HepG2 (cell line): ENCODE results near the gene KCNT2.

Source experiments
- BHLHE40 ChIP-seq: IDR thresholded peaks from 2 replicates; pipeline ENCODE4 v1.6.1; 2011; ENCODE audit warnings: low read length, improper control_type of control experiment
- CBX2 ChIP-seq, 2 experiments: fragments of 200-600 bp in 1 of 2; sonication (generic); formaldehyde crosslinking in 1 of 2; IDR thresholded peaks; 2 replicates each; pipeline versions ENCODE4 v1.7.0 to v1.8.1; 2018 to 2022; ENCODE audit warnings: low read depth in 2 of 2, low read length in 1 of 2, mild to moderate bottlenecking in 1 of 2, missing genetic modification reagents in 1 of 2
- CTCF ChIP-seq: sonication (generic); formaldehyde crosslinking; IDR thresholded peaks from 2 replicates; pipeline ENCODE4 v1.5.0; 2020; ENCODE audit warnings: mild to moderate bottlenecking, missing genetic modification reagents, moderate library complexity
- HDAC6 ChIP-seq: fragments of 200-600 bp; sonication (generic); IDR thresholded peaks from 2 replicates; pipeline ENCODE4 v1.7.0; 2017; ENCODE audit warnings: mild to moderate bottlenecking, antibody characterized with exemption, low read length, low read depth
- MAX ChIP-seq: IDR thresholded peaks from 2 replicates; pipeline ENCODE4 v1.6.1; 2012; ENCODE audit warnings: inconsistent platforms
- POLR2A ChIP-seq, 2 experiments: IDR thresholded peaks; 2 replicates each; pipeline ENCODE4 v1.6.1; 2011; ENCODE audit warnings: low read depth in 2 of 2, low read length in 2 of 2, mild to moderate bottlenecking in 1 of 2, moderate library complexity in 1 of 2; ENCODE audit not compliant: insufficient read depth in 1 of 2
- PRDM10 ChIP-seq: sonication (generic); formaldehyde crosslinking; IDR thresholded peaks from 2 replicates; pipeline ENCODE4 v1.4.0; 2020; ENCODE audit warnings: low read depth, missing genetic modification reagents
- USF2 ChIP-seq, 2 experiments: sonication (generic) in 1 of 2; formaldehyde crosslinking in 1 of 2; IDR thresholded peaks; 2 replicates each; pipeline versions ENCODE4 v1.5.1 to v1.6.1; 2011 to 2020; ENCODE audit warnings: borderline replicate concordance in 1 of 2, low read depth in 1 of 2, low read length in 1 of 2, mild to moderate bottlenecking in 1 of 2, missing genetic modification reagents in 1 of 2, moderate library complexity in 1 of 2

- TF ChIP-seq MAX (no peak), CBX2 (IDR thresholded peaks at IDR 0.05; ENCODE audit: low read depth, low read length) (no peak), CBX2 (CRISPR knock-in tag; IDR thresholded peaks at IDR 0.05; ENCODE audit: low read depth) (no peak), PRDM10 (CRISPR knock-in tag) (no peak), POLR2A (IDR thresholded peaks at IDR 0.05; ENCODE audit: insufficient read depth in 1 of 2, low read depth in 2 of 2, low read length in 2 of 2) (no peak), USF2 (IDR thresholded peaks at IDR 0.05; ENCODE audit: low read depth, low read length) (no peak), USF2 (CRISPR knock-in tag; IDR thresholded peaks at IDR 0.05; ENCODE audit: borderline replicate concordance) (no peak), CTCF (CRISPR knock-in tag) (no peak), HDAC6 (no peak), BHLHE40 (no peak)
Measured at GRCh38 chr1:196516373-196516772, 91.9 kb downstream of the KCNT2 start.
